ENCODE results near the gene RAC3. TPM values are rescaled to one million over a fixed set of nuclear protein-coding genes. Genes with fewer than 3 reads are reported as not detected.

Gene RAC3
- total RNA-seq, 4 donors from 2014 or later = 0.50 to 6.9 (median 0.54) TPM; not detected in 1

GRCh38 chr17:82061047-82061925 lies 29.8 kb downstream of the RAC3 start:
- Histone ChIP-seq H3K4me1 (peaks cover 0 to 24% (median 17%) of the 10 kb centered on the region in 3 donors), H3K27me3 (no peaks in the 10 kb centered on the region), H3K27ac (no peak overlapping the region), H3K9me3 (no peaks in the 10 kb centered on the region), H3K4me3 (no peak overlapping the region), H3K36me3 (peaks cover 0 to 81% of the 10 kb centered on the region in 2 donors)
- TF ChIP-seq EP300 (IDR thresholded peaks at IDR 0.05) (no peak), CTCF (IDR thresholded peaks at IDR 0.05) (no peak), POLR2A (IDR thresholded peaks at IDR 0.05) (no peak), POLR2AphosphoS5 (IDR thresholded peaks at IDR 0.05) (no peak)
- no CpG with 5 or more reads among the region's 34 CpGs for WGBS, 2 donors (ENCODE audit: low coverage in 1 of 2)
- ATAC-seq = no peak

- H3K36me3 ChIP-seq = peaks cover 0 to 70% of the 10 kb centered on the region in 2 donors
- peaks cover 0 to 29% (median 19%) of the 10 kb centered on the region in 3 donors for H3K4me1 ChIP-seq
- ATAC-seq = no peak
- WGBS, 2 donors (ENCODE audit: low coverage in 1 of 2) = 76% methylated on average over 11 of the region's 24 CpGs; no CpG with 5 or more reads in 1 of the 2 donors
- TF ChIP-seq POLR2A (IDR thresholded peaks at IDR 0.05) (no peak), POLR2AphosphoS5 (IDR thresholded peaks at IDR 0.05) (no peak), CTCF (IDR thresholded peaks at IDR 0.05) (no peak), EP300 (IDR thresholded peaks at IDR 0.05) (no peak)
- no peaks in the 10 kb centered on the region for H3K9me3 ChIP-seq
- no peak overlapping the region for H3K4me3 ChIP-seq
- H3K27me3 ChIP-seq = no peaks in the 10 kb centered on the region
- no peak overlapping the region for H3K27ac ChIP-seq
Observed at GRCh38 chr17:82062076-82062983, 30.9 kb downstream of the RAC3 start.

GRCh38 chr17:82062984-82063368 lies 31.5 kb downstream of the RAC3 start:
- TF ChIP-seq EP300 (IDR thresholded peaks at IDR 0.05) (no peak), CTCF (IDR thresholded peaks at IDR 0.05) (no peak)
- no peaks in the 10 kb centered on the region for H3K9me3 ChIP-seq
- no peak overlapping the region for H3K27ac ChIP-seq
- no CpG with 5 or more reads among the region's 9 CpGs for WGBS, 2 donors (ENCODE audit: low coverage in 1 of 2)
- no peak overlapping the region for H3K4me3 ChIP-seq
- H3K4me1 ChIP-seq = peaks cover 0 to 29% (median 19%) of the 10 kb centered on the region in 3 donors
- H3K36me3 ChIP-seq = peaks cover 0 to 64% of the 10 kb centered on the region in 2 donors
- no peak for ATAC-seq
- H3K27me3 ChIP-seq = no peaks in the 10 kb centered on the region

- ATAC-seq = no peak
- 66% methylated on average over 9 of the region's 20 CpGs; no CpG with 5 or more reads in 1 of the 2 donors for WGBS, 2 donors (ENCODE audit: low coverage in 1 of 2)
- H3K4me3 ChIP-seq = peak overlapping the region in 1 of 2 donors; percentile 72
- peaks cover 0 to 56% of the 10 kb centered on the region in 2 donors for H3K36me3 ChIP-seq
- no peaks in the 10 kb centered on the region for H3K9me3 ChIP-seq
- no peaks in the 10 kb centered on the region for H3K27me3 ChIP-seq
- peaks cover 0 to 29% (median 19%) of the 10 kb centered on the region in 3 donors for H3K4me1 ChIP-seq
- no peak overlapping the region for H3K27ac ChIP-seq
- TF ChIP-seq POLR2AphosphoS5 (IDR thresholded peaks at IDR 0.05) (no peak), CTCF (IDR thresholded peaks at IDR 0.05) (no peak), EP300 (IDR thresholded peaks at IDR 0.05) (no peak)
Observed at GRCh38 chr17:82063424-82064415, 32.2 kb downstream of the RAC3 start.

Measured in gastroesophageal sphincter (tissue), 4 donors.